ENCODE results near the gene CASZ1.

The CASZ1 gene

GRCh38 chr1:10592373-10592772, 204.1 kb downstream of the CASZ1 start:
- no peak for DNase-seq

GRCh38 chr1:10591010-10591409, 205.4 kb downstream of the CASZ1 start:
- DNase-seq, result no peak

GRCh38 chr1:10589074-10589473, 207.4 kb downstream of the CASZ1 start:
- no peak for DNase-seq

GRCh38 chr1:10588640-10589039, 207.8 kb downstream of the CASZ1 start:
- DNase-seq, result no peak
